ENCODE results near the gene ASB2.
A peak's percentile ranks its signal among the peaks of the same experiment; 100 is the strongest.

Gene ASB2

DNA sequence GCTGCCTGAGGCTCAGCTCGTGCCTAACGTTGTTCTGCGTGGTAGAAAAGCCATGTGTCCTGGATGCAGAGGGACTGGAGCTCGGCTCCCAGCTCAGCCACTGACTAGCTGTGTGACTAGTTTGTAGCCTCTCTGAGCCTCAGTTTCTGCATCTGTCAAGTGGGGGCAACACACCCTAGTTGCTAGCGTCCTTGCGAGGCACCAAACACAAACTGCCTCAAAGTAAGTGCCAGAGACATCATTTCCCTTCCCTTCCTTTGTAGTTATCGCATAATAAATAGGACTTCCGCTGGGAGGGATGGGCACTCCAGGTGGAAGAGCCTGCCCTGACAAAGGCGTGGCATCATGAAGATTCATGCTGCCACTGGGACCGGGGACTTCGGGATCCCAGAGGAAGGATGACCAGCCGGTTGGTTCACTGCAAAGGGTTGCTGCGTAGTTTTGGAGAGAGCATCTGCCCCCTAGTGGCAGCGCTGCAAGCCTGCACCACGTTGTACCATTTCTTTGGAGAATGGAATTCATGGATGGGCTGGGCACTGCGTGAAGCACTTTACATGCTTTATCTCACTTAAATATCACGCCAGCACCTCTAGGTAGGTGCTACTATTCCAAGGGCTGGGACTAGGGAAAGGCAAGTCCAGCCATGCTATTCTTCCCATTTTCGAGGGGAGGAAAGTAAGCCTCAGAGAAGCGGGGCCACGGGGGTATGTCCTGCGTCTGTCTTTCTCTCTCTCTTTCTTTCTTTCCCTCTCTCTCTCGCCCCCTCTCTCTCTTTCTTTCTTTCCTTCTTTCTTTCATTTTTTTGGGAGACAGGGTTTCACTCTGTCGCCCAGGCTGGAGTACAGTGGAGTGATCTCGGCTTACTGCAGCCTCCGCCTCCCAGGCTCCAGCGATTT lies 25.4 kb upstream of the ASB2 start (continued):
- TF ChIP-seq, protein P1, sequence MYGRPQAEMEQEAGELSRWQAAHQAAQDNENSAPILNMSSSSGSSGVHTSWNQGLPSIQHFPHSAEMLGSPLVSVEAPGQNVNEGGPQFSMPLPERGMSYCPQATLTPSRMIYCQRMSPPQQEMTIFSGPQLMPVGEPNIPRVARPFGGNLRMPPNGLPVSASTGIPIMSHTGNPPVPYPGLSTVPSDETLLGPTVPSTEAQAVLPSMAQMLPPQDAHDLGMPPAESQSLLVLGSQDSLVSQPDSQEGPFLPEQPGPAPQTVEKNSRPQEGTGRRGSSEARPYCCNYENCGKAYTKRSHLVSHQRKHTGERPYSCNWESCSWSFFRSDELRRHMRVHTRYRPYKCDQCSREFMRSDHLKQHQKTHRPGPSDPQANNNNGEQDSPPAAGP (tag by site-specific recombination; IDR thresholded peaks at IDR 0.05): no peak
- TF ChIP-seq ZNF433 (tag by site-specific recombination; IDR thresholded peaks at IDR 0.05; ENCODE audit: low read depth) (no peak), KLF7 (tag by site-specific recombination; IDR thresholded peaks at IDR 0.05; ENCODE audit: borderline replicate concordance) (no peak), ZIC2 (tag by site-specific recombination; IDR thresholded peaks at IDR 0.05) (no peak), ZNF654 (tag by site-specific recombination; IDR thresholded peaks at IDR 0.05; ENCODE audit: low read depth) (peak; percentile 69), ZNF335 (tag by site-specific recombination; conservative IDR thresholded peaks at IDR 0.05) (no peak), ZNF140 (tag by site-specific recombination; IDR thresholded peaks at IDR 0.05) (no peak), ZNF266 (tag by site-specific recombination; IDR thresholded peaks at IDR 0.05; ENCODE audit: low read depth) (no peak), ZNF548 (tag by site-specific recombination; IDR thresholded peaks at IDR 0.05) (no peak), PRDM1 (tag by site-specific recombination; IDR thresholded peaks at IDR 0.05) (0 out of 2 replicates have a peak, but pooled peaks have one; percentile 9), ZNF544 (tag by site-specific recombination; IDR thresholded peaks at IDR 0.05) (no peak), ZNF670 (tag by site-specific recombination; IDR thresholded peaks at IDR 0.05; ENCODE audit: low read depth) (no peak), ZNF596 (tag by site-specific recombination; IDR thresholded peaks at IDR 0.05) (no peak), ZNF664 (tag by site-specific recombination; IDR thresholded peaks at IDR 0.05) (peak; percentile 70; the same call in 1 of the 2 replicates), ZNF10 (tag by site-specific recombination; IDR thresholded peaks at IDR 0.05) (no peak), KLF8 (tag by site-specific recombination; IDR thresholded peaks at IDR 0.05) (no peak), SCRT1 (tag by site-specific recombination; IDR thresholded peaks at IDR 0.05; ENCODE audit: borderline replicate concordance) (no peak), ZNF221 (tag by site-specific recombination; IDR thresholded peaks at IDR 0.05; ENCODE audit: borderline replicate concordance) (no peak), REPIN1 (tag by site-specific recombination; IDR thresholded peaks at IDR 0.05; ENCODE audit: low read depth) (no peak), ZNF2 (tag by site-specific recombination; IDR thresholded peaks at IDR 0.05) (peak; percentile 65; the same call in 1 of the 2 replicates), ZSCAN16 (tag by site-specific recombination; IDR thresholded peaks at IDR 0.05) (no peak), ZSCAN5A (tag by site-specific recombination; IDR thresholded peaks at IDR 0.05) (no peak)
- TF ChIP-seq, protein P2, sequence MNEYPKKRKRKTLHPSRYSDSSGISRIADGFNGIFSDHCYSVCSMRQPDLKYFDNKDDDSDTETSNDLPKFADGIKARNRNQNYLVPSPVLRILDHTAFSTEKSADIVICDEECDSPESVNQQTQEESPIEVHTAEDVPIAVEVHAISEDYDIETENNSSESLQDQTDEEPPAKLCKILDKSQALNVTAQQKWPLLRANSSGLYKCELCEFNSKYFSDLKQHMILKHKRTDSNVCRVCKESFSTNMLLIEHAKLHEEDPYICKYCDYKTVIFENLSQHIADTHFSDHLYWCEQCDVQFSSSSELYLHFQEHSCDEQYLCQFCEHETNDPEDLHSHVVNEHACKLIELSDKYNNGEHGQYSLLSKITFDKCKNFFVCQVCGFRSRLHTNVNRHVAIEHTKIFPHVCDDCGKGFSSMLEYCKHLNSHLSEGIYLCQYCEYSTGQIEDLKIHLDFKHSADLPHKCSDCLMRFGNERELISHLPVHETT (tag by site-specific recombination; IDR thresholded peaks at IDR 0.05): no peak
- TF ChIP-seq, protein P3, sequence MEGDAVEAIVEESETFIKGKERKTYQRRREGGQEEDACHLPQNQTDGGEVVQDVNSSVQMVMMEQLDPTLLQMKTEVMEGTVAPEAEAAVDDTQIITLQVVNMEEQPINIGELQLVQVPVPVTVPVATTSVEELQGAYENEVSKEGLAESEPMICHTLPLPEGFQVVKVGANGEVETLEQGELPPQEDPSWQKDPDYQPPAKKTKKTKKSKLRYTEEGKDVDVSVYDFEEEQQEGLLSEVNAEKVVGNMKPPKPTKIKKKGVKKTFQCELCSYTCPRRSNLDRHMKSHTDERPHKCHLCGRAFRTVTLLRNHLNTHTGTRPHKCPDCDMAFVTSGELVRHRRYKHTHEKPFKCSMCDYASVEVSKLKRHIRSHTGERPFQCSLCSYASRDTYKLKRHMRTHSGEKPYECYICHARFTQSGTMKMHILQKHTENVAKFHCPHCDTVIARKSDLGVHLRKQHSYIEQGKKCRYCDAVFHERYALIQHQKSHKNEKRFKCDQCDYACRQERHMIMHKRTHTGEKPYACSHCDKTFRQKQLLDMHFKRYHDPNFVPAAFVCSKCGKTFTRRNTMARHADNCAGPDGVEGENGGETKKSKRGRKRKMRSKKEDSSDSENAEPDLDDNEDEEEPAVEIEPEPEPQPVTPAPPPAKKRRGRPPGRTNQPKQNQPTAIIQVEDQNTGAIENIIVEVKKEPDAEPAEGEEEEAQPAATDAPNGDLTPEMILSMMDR (tag by site-specific recombination; IDR thresholded peaks at IDR 0.05): peak; percentile 75
- TF ChIP-seq, protein P4, sequence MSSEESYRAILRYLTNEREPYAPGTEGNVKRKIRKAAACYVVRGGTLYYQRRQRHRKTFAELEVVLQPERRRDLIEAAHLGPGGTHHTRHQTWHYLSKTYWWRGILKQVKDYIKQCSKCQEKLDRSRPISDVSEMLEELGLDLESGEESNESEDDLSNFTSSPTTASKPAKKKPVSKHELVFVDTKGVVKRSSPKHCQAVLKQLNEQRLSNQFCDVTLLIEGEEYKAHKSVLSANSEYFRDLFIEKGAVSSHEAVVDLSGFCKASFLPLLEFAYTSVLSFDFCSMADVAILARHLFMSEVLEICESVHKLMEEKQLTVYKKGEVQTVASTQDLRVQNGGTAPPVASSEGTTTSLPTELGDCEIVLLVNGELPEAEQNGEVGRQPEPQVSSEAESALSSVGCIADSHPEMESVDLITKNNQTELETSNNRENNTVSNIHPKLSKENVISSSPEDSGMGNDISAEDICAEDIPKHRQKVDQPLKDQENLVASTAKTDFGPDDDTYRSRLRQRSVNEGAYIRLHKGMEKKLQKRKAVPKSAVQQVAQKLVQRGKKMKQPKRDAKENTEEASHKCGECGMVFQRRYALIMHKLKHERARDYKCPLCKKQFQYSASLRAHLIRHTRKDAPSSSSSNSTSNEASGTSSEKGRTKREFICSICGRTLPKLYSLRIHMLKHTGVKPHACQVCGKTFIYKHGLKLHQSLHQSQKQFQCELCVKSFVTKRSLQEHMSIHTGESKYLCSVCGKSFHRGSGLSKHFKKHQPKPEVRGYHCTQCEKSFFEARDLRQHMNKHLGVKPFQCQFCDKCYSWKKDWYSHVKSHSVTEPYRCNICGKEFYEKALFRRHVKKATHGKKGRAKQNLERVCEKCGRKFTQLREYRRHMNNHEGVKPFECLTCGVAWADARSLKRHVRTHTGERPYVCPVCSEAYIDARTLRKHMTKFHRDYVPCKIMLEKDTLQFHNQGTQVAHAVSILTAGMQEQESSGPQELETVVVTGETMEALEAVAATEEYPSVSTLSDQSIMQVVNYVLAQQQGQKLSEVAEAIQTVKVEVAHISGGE (tag by site-specific recombination; conservative IDR thresholded peaks at IDR 0.05; ENCODE audit: low read depth): no peak

All from HEK293 (cell line).